ENCODE data around the gene FOXD4L5.
"Not testable (repeated sequence)": the region's sequence is repeated elsewhere in the genome, so short reads cannot be mapped to it uniquely, and the experiment has no call there.

Gene FOXD4L5

DNA sequence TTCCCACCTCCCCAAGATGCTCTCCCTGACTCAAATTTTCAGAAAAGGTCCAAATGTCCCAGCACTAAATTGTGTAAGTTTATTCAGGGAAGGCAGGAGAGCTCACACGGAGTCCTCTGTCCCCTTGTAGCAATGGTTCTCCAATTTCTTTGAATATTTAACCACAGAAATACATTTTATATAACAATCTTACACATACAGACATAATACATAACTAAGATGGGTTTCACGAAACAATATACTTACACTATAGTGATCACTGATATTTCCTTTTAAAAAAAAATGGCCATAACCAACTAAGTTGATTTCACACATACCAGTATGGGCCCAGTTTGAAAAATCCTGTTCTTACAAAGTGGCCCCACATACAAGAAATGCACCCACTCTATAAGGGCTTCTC, at the start of gene FOXD4L5:
FOXD4L5 (minus strand) TSS at position 101 of the 400 bp plus-strand sequence. CDS start 832 bp downstream, outside the sequence.
- not testable (repeated sequence) for DNase-seq

DNA sequence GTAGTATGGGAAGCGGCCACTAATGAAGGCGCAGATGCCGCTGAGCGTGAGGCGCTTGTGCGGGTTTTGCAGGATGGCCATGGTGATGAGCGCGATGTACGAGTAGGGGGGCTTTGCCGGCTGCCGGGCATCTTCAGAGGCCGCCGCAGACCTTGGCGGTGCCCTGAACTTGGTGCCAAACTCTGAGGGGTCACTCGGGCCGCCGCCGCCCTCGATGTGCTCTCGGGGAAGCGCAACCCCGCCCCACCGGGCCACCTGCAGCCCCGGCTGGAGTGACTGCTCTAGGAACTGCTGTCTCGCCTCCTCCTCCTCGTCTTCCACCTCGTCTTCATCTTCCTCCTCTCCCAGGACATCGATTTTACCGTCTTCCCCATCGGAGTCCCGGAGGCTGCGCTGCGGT, 1.1 kb downstream of the FOXD4L5 start:
- DNase-seq, result not testable (repeated sequence)

DNA sequence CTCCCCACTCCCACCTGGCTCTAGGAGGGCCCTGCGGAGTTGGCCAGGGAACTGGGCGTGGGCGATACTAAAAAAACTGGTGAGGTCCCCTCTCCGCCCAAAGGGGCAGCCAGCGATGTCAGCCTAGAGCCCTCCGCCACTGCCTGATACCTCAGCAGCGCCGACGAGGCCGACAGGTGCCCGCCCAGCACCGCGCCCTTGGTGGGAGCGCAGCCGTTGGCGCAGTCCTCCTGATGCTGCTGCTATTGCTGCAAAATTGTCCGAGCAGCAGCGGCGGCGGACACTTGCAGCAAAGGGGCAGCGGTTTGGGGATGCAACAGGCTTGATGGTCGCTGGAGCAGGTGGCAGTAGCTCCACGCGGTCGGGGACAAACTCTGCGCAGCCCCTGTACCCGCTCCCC, 2.0 kb downstream of the FOXD4L5 start:
- not testable (repeated sequence) for DNase-seq

All from NCI-H526 (cell line).